ENCODE results near the gene C6orf136. TPM values are rescaled to one million over a fixed set of nuclear protein-coding genes. Genes with fewer than 3 reads are reported as not detected.

Gene C6orf136
- total and polyA plus RNA-seq, 9 of the 15 experiments (the other 6 are each of a cell fraction or from before 2014, with no cell fraction given): 14.1 to 63.1 (median 18.4) TPM

- TF ChIP-seq ELF2 (CRISPR knock-in tag; IDR thresholded peaks at IDR 0.05): peak; percentile 5; the same call in 1 of the 2 replicates
- TF ChIP-seq JUND (IDR thresholded peaks at IDR 0.05; ENCODE audit: borderline replicate concordance, low read depth, low read length): no peak
- no peak for TF ChIP-seq JUND (tag; IDR thresholded peaks at IDR 0.05; ENCODE audit: borderline replicate concordance, low read depth, low read length)
- no peak for TF ChIP-seq CTCFL (IDR thresholded peaks at IDR 0.05; ENCODE audit: borderline replicate concordance, insufficient read depth, low read depth, low read length, poor library complexity, severe bottlenecking)
- no peak for TF ChIP-seq ATF2 (CRISPR knock-in tag; IDR thresholded peaks at IDR 0.05)
- TF ChIP-seq PHF21A (IDR thresholded peaks at IDR 0.05; ENCODE audit: borderline replicate concordance, low read depth): no peak; the same call in 1 of the 2 replicates
- TF ChIP-seq HIVEP1 (CRISPR knock-in tag; IDR thresholded peaks at IDR 0.05): no peak
- TF ChIP-seq FOSL1 (tag; conservative IDR thresholded peaks at IDR 0.05): no peak; the same call in 1 of the 2 replicates
- no peak for TF ChIP-seq RBM22 (IDR thresholded peaks at IDR 0.05; ENCODE audit: low read depth, low read length, poor library complexity, severe bottlenecking)
- no peak for TF ChIP-seq PHF20 (IDR thresholded peaks at IDR 0.05; ENCODE audit: partially characterized antibody)
- no peak for TF ChIP-seq NR4A1 (CRISPR knock-in tag; IDR thresholded peaks at IDR 0.05)
- no peak; the same call in 1 of the 2 replicates for TF ChIP-seq NR4A1 (tag; IDR thresholded peaks at IDR 0.05)
- no peak; the same call in none of the 2 replicates for TF ChIP-seq POLR2H (tag; IDR thresholded peaks at IDR 0.05; ENCODE audit: low read depth)
- TF ChIP-seq ZNF778 (CRISPR knock-in tag; IDR thresholded peaks at IDR 0.05): no peak
- TF ChIP-seq RAD51 (IDR thresholded peaks at IDR 0.05; ENCODE audit: borderline replicate concordance, low read depth): no peak
- TF ChIP-seq ELK3 (CRISPR knock-in tag; IDR thresholded peaks at IDR 0.05): peak; percentile 0; the same call in 1 of the 2 replicates
- no peak for TF ChIP-seq TAL1 (IDR thresholded peaks at IDR 0.05)
- no peak for TF ChIP-seq CREB3L1 (IDR thresholded peaks at IDR 0.05; ENCODE audit: borderline replicate concordance, low read depth)
- no peak for TF ChIP-seq CSDE1 (IDR thresholded peaks at IDR 0.05)
- no peak for TF ChIP-seq TFAM (CRISPR knock-in tag; conservative IDR thresholded peaks at IDR 0.05)
- TF ChIP-seq MYC (IDR thresholded peaks at IDR 0.05; ENCODE audit: low read depth, low read length): no peak
- TF ChIP-seq MYC (CRISPR knock-in tag; IDR thresholded peaks at IDR 0.05; ENCODE audit: borderline replicate concordance, low read depth): no peak
- TF ChIP-seq SMARCA4 (IDR thresholded peaks at IDR 0.05): no peak
Measured at GRCh38 chr6:30615958-30616810, 30.7 kb upstream of the C6orf136 start (continued).

Measured in K562 (cell line).